H1 (cell line): ENCODE data around the gene ATOH8. TPM values are rescaled to one million over a fixed set of nuclear protein-coding genes. Genes with fewer than 3 reads are reported as not detected.

Experiments used
- CTCF ChIA-PET: fragments of 300-600 bp; sonication (Branson Sonifier 250); formaldehyde crosslinking; loops from one replicate; lab custom pipeline; 2021; ENCODE audit not compliant: partially characterized antibody; lab: Charles Lee
- POLR2A ChIA-PET: fragments of 300-600 bp; sonication (Branson Sonifier 250); formaldehyde crosslinking; loops from one replicate; lab custom pipeline; 2021; ENCODE audit warnings: inconsistent platforms; ENCODE audit not compliant: partially characterized antibody; lab: Charles Lee
- DNase-seq, 2 experiments: peaks; one replicate each; pipeline versions ENCODE4 v3.0.0 to v3.0.0-alpha.2; 2010 to 2022; ENCODE audit warnings: low spot score in 2 of 2, low read depth in 1 of 2, mixed read lengths in 1 of 2
- FAIRE-seq: peaks from 2 replicates; lab custom pipeline; 2011; peaks lifted over from hg19 to GRCh38; lab: Jason Lieb, UNC
- H2AFZ ChIP-seq: 2 replicates; pipeline ENCODE4 v1.8.1; 2012; ENCODE audit warnings: low read length, inconsistent platforms
- H2AK5ac ChIP-seq: 2 replicates; pipeline ENCODE4 v1.6.1; 2013; ENCODE audit warnings: low read depth, low read length
- H2BK120ac ChIP-seq: replicated peaks from 2 replicates; pipeline ENCODE3; 2013; ENCODE audit warnings: low read depth, low read length, inconsistent platforms
- H2BK12ac ChIP-seq: 2 replicates; pipeline ENCODE4 v1.6.1; 2013; ENCODE audit warnings: low read depth, low read length
- H2BK15ac ChIP-seq: 2 replicates; pipeline ENCODE4 v1.6.1; 2013; ENCODE audit warnings: low read length
- H2BK20ac ChIP-seq: 2 replicates; pipeline ENCODE4 v1.6.1; 2013; ENCODE audit warnings: low read length
- H2BK5ac ChIP-seq: 2 replicates; pipeline ENCODE4 v1.6.1; 2013; ENCODE audit warnings: low read depth, low read length
- H3K14ac ChIP-seq: 2 replicates; pipeline ENCODE4 v1.6.1; 2013; ENCODE audit warnings: inconsistent platforms; ENCODE audit not compliant: insufficient read length
- H3K18ac ChIP-seq: 2 replicates; pipeline ENCODE4 v1.6.1; 2013; ENCODE audit warnings: low read length; ENCODE audit errors: extremely low read depth
- H3K23ac ChIP-seq: 2 replicates; pipeline ENCODE4 v1.6.1; 2013; ENCODE audit warnings: inconsistent platforms; ENCODE audit not compliant: insufficient read length
- H3K23me2 ChIP-seq: 2 replicates; pipeline ENCODE4 v1.6.1; 2013; ENCODE audit warnings: low read depth, low read length
- H3K27ac ChIP-seq: 2 replicates; pipeline ENCODE4 v1.6.1; 2011; ENCODE audit warnings: low read depth, low read length, inconsistent platforms
- H3K27me3 ChIP-seq, 4 experiments: replicated peaks in 1 of 4; 1 replicate in 1 of 4; 2 replicates in 3 of 4; pipeline versions ENCODE4 v1.6.1 to v1.8.1; 2011 to 2013; ENCODE audit warnings: low read length in 3 of 4, mild to moderate bottlenecking in 3 of 4, inconsistent platforms in 2 of 4, mixed read lengths in 2 of 4, moderate library complexity in 1 of 4; ENCODE audit not compliant: control insufficient read depth in 3 of 4, insufficient read depth in 3 of 4; ENCODE audit errors: extremely low read depth in 1 of 4
- H3K36me3 ChIP-seq, 4 experiments: 2 replicates each; pipeline versions ENCODE4 v1.6.1 to v1.8.1; 2011 to 2013; ENCODE audit warnings: mild to moderate bottlenecking in 4 of 4, low read length in 3 of 4, moderate library complexity in 2 of 4, control low read depth in 1 of 4, inconsistent platforms in 1 of 4; ENCODE audit not compliant: insufficient read depth in 4 of 4, control insufficient read depth in 2 of 4
- H3K4ac ChIP-seq: replicated peaks from 2 replicates; pipeline ENCODE3; 2013; ENCODE audit warnings: low read length, low read depth, mixed read lengths, inconsistent platforms; ENCODE audit not compliant: insufficient read length
- H3K4me1 ChIP-seq, 4 experiments: replicated peaks in 1 of 4; 1 replicate in 1 of 4; 2 replicates in 3 of 4; pipeline versions ENCODE4 v1.6.1 to v1.8.1; 2011 to 2013; ENCODE audit warnings: low read length in 3 of 4, inconsistent platforms in 2 of 4, mixed read lengths in 1 of 4; ENCODE audit not compliant: insufficient read depth in 4 of 4, control insufficient read depth in 3 of 4
- H3K4me2 ChIP-seq, 2 experiments: 2 replicates each; pipeline versions ENCODE4 v1.6.1 to v1.8.1; 2011 to 2013; ENCODE audit warnings: low read depth in 2 of 2, low read length in 2 of 2, control low read depth in 1 of 2, inconsistent platforms in 1 of 2, mild to moderate bottlenecking in 1 of 2; ENCODE audit not compliant: insufficient read depth in 1 of 2
- H3K4me3 ChIP-seq, 4 experiments: fragments of 200-600, 300-600 bp in 1 of 4; sonication (generic), shearing (Covaris generic), sonication (Bioruptor Twin) in 1 of 4; 2 replicates each; pipeline versions ENCODE4 v1.5.1 to v1.8.1; 2011 to 2016; ENCODE audit warnings: low read length in 4 of 4, low read depth in 3 of 4, control low read depth in 2 of 4, inconsistent platforms in 2 of 4, mild to moderate bottlenecking in 2 of 4, mixed read lengths in 1 of 4, moderate library complexity in 1 of 4; ENCODE audit not compliant: insufficient read depth in 2 of 4; ENCODE audit errors: extremely low read depth in 1 of 4
- H3K56ac ChIP-seq: replicated peaks from 2 replicates; pipeline ENCODE3; 2013; ENCODE audit warnings: low read depth, mild to moderate bottlenecking, mixed read lengths, low read length, inconsistent platforms; ENCODE audit not compliant: insufficient read length
- H3K79me1 ChIP-seq: 2 replicates; pipeline ENCODE4 v1.6.1; 2013; ENCODE audit warnings: low read depth, low read length, control low read depth
- H3K79me2 ChIP-seq, 2 experiments: 2 replicates each; pipeline versions ENCODE4 v1.6.1 to v1.8.1; 2012 to 2013; ENCODE audit warnings: low read length in 2 of 2, mild to moderate bottlenecking in 2 of 2, inconsistent platforms in 1 of 2; ENCODE audit not compliant: insufficient read depth in 2 of 2, control insufficient read depth in 1 of 2
- H3K9ac ChIP-seq, 4 experiments: replicated peaks in 1 of 4; 1 replicate in 1 of 4; 2 replicates in 3 of 4; pipeline versions ENCODE4 v1.6.1 to v1.8.1; 2011 to 2013; ENCODE audit warnings: low read depth in 3 of 4, low read length in 3 of 4, control low read depth in 2 of 4, mild to moderate bottlenecking in 2 of 4, moderate library complexity in 2 of 4, inconsistent platforms in 1 of 4; ENCODE audit errors: extremely low read depth in 1 of 4
- H3K9me3 ChIP-seq, 2 experiments: 2 replicates each; pipeline versions ENCODE4 v1.6.1 to v1.8.1; 2012 to 2013; ENCODE audit warnings: mild to moderate bottlenecking in 2 of 2, moderate library complexity in 2 of 2, control low read depth in 1 of 2, inconsistent platforms in 1 of 2, low read depth in 1 of 2, low read length in 1 of 2, mixed read lengths in 1 of 2; ENCODE audit not compliant: insufficient read depth in 2 of 2
- H4K20me1 ChIP-seq, 2 experiments: replicated peaks in 1 of 2; 2 replicates each; pipeline versions ENCODE3 to v1.8.1; 2011 to 2013; ENCODE audit warnings: inconsistent platforms in 2 of 2, low read length in 2 of 2, mild to moderate bottlenecking in 1 of 2; ENCODE audit not compliant: insufficient read depth in 2 of 2, control insufficient read depth in 1 of 2
- H4K5ac ChIP-seq: 2 replicates; pipeline ENCODE4 v1.6.1; 2013; ENCODE audit warnings: low read length, low read depth, mixed read lengths, inconsistent platforms; ENCODE audit not compliant: insufficient read length
- H4K8ac ChIP-seq: 2 replicates; pipeline ENCODE4 v1.8.0; 2013; ENCODE audit warnings: mild to moderate bottlenecking, moderate library complexity, low read length, inconsistent platforms; ENCODE audit not compliant: insufficient read depth; ENCODE audit errors: extremely low read depth
- H4K91ac ChIP-seq: replicated peaks from 2 replicates; pipeline ENCODE3; 2013; ENCODE audit warnings: low read length, mixed read lengths, inconsistent platforms; ENCODE audit not compliant: insufficient read length
- ATF3 ChIP-seq: IDR thresholded peaks from 2 replicates; pipeline ENCODE4 v1.6.1; 2011; ENCODE audit warnings: low read depth, mild to moderate bottlenecking, low read length; ENCODE audit not compliant: insufficient read depth
- BCL11A ChIP-seq, 2 experiments: IDR thresholded peaks; one replicate each; pipeline ENCODE4 v1.6.1; 2011; ENCODE audit warnings: low read depth in 2 of 2, low read length in 2 of 2, mild to moderate bottlenecking in 2 of 2
- EGR1 ChIP-seq: IDR thresholded peaks from 2 replicates; pipeline ENCODE4 v1.6.1; 2011; ENCODE audit warnings: low read depth, low read length, borderline replicate concordance
- FOSL1 ChIP-seq: IDR thresholded peaks from 2 replicates; pipeline ENCODE4 v1.6.1; 2011; ENCODE audit warnings: mild to moderate bottlenecking, low read depth, low read length, moderate library complexity; ENCODE audit not compliant: insufficient read depth
- POLR2A ChIP-seq, 2 experiments: IDR thresholded peaks; 1 replicate in 1 of 2; 2 replicates in 1 of 2; pipeline ENCODE4 v1.6.1; 2011; ENCODE audit warnings: low read depth in 2 of 2, low read length in 2 of 2, mild to moderate bottlenecking in 2 of 2; ENCODE audit errors: control extremely low read depth in 1 of 2
- POU5F1 ChIP-seq: IDR thresholded peaks from 2 replicates; pipeline ENCODE4 v1.6.1; 2011; ENCODE audit warnings: low read depth, mild to moderate bottlenecking, low read length, moderate library complexity
- SP1 ChIP-seq: IDR thresholded peaks from 2 replicates; pipeline ENCODE4 v1.6.1; 2011; ENCODE audit warnings: low read depth, low read length
- SUZ12 ChIP-seq: fragments of 200-600 bp; sonication (generic); IDR thresholded peaks from 2 replicates; pipeline ENCODE4 v1.6.1; 2012; ENCODE audit warnings: mild to moderate bottlenecking, inconsistent platforms, low read length, moderate library complexity, mixed read lengths
- TBP ChIP-seq: IDR thresholded peaks from 2 replicates; pipeline ENCODE4 v1.6.1; 2011; ENCODE audit warnings: low read depth, low read length, improper control_type of control experiment
- TCF12 ChIP-seq: IDR thresholded peaks from 2 replicates; pipeline ENCODE4 v1.6.1; 2011; ENCODE audit warnings: low read depth, mild to moderate bottlenecking, low read length
- WGBS, 2 experiments: shearing (Covaris generic) in 1 of 2; methylation state at CpG; one replicate each; pipeline versions ENCODE4 v1.1.6 to v1.1.7; 2013 to 2015; ENCODE audit warnings: low lambda C conversion rate in 2 of 2, mixed read lengths in 2 of 2, inconsistent platforms in 1 of 2, low coverage in 1 of 2, missing lambda C conversion rate in 1 of 2; ENCODE audit not compliant: insufficient replicate concordance in 2 of 2, insufficient coverage in 1 of 2, insufficient read length in 1 of 2; ENCODE audit errors: extremely low coverage in 1 of 2, missing lambda C conversion rate in 1 of 2; 5-methylcytosine and 5-hydroxymethylcytosine counted together
- polyA plus RNA-seq, 7 experiments: library from polyadenylated mRNA; depleted of rRNA in 3 of 7; stranded (reverse) in 5 of 7; unstranded in 2 of 7; fragments of >200 nt in 5 of 7; fragments of 200-250 nt in 2 of 7; gene quantifications; 1 replicate in 5 of 7; 2 replicates in 1 of 7; 4 replicates in 1 of 7; pipeline versions ENCODE4 v1.2.1 to v1.2.3, GENCODE V29; 2011 to 2013; ENCODE audit warnings: missing spikeins in 2 of 7, mixed read lengths in 2 of 7
- total RNA-seq: library from RNA; stranded (reverse); fragmentation: NEBNext Ultra II Directional; extraction: Animal tissue kit (Norgen Biotek cat#: 25700); gene quantifications from 2 replicates; pipeline ENCODE4 v1.2.1, GENCODE V29; 2021
- TF ChIP-seq, protein P1 (sequence below): IDR thresholded peaks from 2 replicates; pipeline ENCODE4 v1.6.1; 2011; ENCODE audit warnings: low read length, improper control_type of control experiment

Gene ATOH8
- total and polyA plus RNA-seq, 2 of the 8 experiments (the other 6 are each of a cell fraction or from before 2014, with no cell fraction given) = 0.50 to 0.53 TPM

- Histone ChIP-seq H3K4me2 (no peak overlapping the region), H3K27me3 (peaks cover 8 to 30% (median 27%) of the 10 kb centered on the region in 4 experiments), H4K20me1 (peaks cover 0 to 11% of the 10 kb centered on the region in 2 experiments), H3K14ac (no peak overlapping the region), H3K36me3 (no peaks in the 10 kb centered on the region), H3K4ac (no peak overlapping the region), H3K9me3 (no peaks in the 10 kb centered on the region), H2BK120ac (no peak overlapping the region), H3K4me1 (peaks cover 2 to 13% (median 11%) of the 10 kb centered on the region in 4 experiments), H3K56ac (no peak overlapping the region), H3K23ac (no peak overlapping the region), H4K8ac (peak overlapping the region; percentile 1; the same call in 1 of the 2 replicates), H3K4me3 (no peak overlapping the region), H3K23me2 (peaks cover 8% of the 10 kb centered on the region; the same call in 1 of the 2 replicates), H2BK15ac (no peak overlapping the region), H2AK5ac (no peak overlapping the region), H3K18ac (no peak overlapping the region), H2AFZ (no peak overlapping the region), H2BK12ac (no peak overlapping the region; the same call in 1 of the 2 replicates), H3K27ac (no peak overlapping the region), H3K9ac (no peak overlapping the region), H4K91ac (no peak overlapping the region), H4K5ac (no peak overlapping the region), H2BK20ac (no peak overlapping the region), H2BK5ac (no peak overlapping the region), H3K79me2 (no peaks in the 10 kb centered on the region), H3K79me1 (no peaks in the 10 kb centered on the region)
- ChIA-PET POLR2A (interaction anchor here (0.6 to 1.8 kb wide), 3 partner anchors 9 to 397 kb away, joined by 3 to 4 read pairs (median 3); no protein-coding TSS in a partner anchor), CTCF (interaction anchor here (1.5 to 47.8 kb wide), 9 partner anchors 6 to 53 kb away, joined by 5 to 986 read pairs (median 7); partner anchors contain the start of gene ATOH8)
- DNase-seq (no peak), FAIRE-seq (no peak)
- TF ChIP-seq SP1 = no peak
- TF ChIP-seq SUZ12 = no peak
- no peak for TF ChIP-seq POLR2A (IDR thresholded peaks at IDR 0.05; ENCODE audit: control extremely low read depth in 1 of 2, low read depth in 2 of 2, low read length in 2 of 2)
- TF ChIP-seq FOSL1 = no peak
- no peak for TF ChIP-seq TBP
- no peak for TF ChIP-seq EGR1
- TF ChIP-seq BCL11A (IDR thresholded peaks at IDR 0.05; ENCODE audit: low read depth in 2 of 2, low read length in 2 of 2) = no peak
- TF ChIP-seq TCF12 = no peak
- TF ChIP-seq, protein P1, sequence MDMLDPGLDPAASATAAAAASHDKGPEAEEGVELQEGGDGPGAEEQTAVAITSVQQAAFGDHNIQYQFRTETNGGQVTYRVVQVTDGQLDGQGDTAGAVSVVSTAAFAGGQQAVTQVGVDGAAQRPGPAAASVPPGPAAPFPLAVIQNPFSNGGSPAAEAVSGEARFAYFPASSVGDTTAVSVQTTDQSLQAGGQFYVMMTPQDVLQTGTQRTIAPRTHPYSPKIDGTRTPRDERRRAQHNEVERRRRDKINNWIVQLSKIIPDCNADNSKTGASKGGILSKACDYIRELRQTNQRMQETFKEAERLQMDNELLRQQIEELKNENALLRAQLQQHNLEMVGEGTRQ = no peak
- no peak for TF ChIP-seq ATF3
- TF ChIP-seq POU5F1 = no peak
- 74% methylated on average over 8 of the region's 8 CpGs; no CpG with 5 or more reads in 1 of the 2 experiments for WGBS, 2 experiments
Measured at GRCh38 chr2:85760872-85761271, 7.1 kb downstream of the ATOH8 start.
